CD4-positive, alpha-beta T cell treated with Interleukin-15 for 4 hours (primary cell): ENCODE results near the gene ZMIZ2.
A peak's percentile ranks its signal among the peaks of the same experiment; 100 is the strongest.
"Not testable (repeated sequence)": the region's sequence is repeated elsewhere in the genome, so short reads cannot be mapped to it uniquely, and the experiment has no call there.

ENCODE experiments used
- DNase-seq: peaks from one replicate; pipeline ENCODE4 v3.0.0-alpha.2; 2020; ENCODE audit warnings: low spot score

The ZMIZ2 gene

DNA sequence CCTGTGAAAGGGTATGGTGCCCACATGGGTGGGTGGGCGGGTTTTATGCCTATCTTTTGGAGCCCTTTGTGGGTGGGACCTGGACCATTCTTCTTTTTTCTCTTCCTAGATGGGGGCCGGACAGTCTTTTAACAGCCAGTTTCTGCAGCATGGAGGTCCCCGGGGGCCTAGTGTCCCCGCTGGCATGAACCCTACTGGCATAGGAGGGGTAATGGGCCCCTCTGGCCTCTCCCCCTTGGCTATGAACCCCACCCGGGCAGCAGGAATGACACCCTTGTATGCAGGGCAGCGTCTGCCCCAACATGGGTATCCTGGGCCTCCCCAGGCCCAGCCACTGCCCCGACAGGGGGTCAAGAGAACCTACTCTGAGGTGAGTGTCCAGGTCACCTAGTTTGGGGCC lies 9.1 kb downstream of the ZMIZ2 start:
- no peak for DNase-seq

DNA sequence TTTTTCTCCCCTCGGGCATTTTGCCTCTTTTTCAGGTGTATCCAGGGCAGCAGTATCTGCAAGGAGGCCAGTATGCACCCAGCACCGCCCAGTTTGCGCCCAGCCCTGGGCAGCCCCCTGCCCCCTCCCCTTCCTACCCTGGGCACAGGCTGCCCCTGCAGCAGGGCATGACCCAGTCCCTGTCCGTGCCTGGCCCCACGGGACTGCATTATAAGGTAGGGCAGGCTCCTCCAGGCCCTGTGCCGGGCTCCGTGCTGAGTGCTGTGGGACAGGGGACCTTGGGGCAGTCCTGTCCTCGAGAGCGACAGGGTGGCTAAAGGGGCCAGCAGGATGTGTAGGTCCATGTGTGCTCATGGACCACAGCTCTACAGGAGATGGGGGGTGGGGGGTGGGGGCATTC lies 10.6 kb downstream of the ZMIZ2 start:
- DNase-seq = no peak

DNA sequence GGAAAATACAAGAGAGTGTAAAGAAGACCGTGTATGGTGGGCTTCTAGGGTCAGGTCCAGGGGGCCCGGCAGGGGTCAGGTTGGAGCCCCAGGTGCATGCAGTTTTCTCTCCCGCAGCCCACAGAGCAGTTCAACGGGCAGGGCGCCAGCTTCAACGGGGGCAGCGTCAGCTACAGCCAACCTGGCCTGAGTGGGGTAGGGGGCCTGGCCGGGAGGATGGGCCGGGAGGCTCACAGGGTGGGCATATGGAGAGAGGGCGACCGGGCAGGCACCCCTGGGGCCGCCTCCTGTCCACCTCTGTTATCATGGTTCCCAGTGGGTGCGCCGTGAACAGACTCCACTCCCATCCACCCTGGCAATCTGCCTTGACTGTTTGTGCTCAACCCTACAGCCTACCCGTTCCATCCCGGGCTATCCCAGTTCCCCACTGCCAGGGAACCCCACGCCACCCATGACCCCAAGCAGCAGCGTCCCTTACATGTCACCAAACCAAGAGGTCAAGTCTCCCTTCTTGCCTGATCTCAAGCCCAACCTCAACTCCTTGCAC lies 11.5 kb downstream of the ZMIZ2 start:
- DNase-seq = no peak

DNA sequence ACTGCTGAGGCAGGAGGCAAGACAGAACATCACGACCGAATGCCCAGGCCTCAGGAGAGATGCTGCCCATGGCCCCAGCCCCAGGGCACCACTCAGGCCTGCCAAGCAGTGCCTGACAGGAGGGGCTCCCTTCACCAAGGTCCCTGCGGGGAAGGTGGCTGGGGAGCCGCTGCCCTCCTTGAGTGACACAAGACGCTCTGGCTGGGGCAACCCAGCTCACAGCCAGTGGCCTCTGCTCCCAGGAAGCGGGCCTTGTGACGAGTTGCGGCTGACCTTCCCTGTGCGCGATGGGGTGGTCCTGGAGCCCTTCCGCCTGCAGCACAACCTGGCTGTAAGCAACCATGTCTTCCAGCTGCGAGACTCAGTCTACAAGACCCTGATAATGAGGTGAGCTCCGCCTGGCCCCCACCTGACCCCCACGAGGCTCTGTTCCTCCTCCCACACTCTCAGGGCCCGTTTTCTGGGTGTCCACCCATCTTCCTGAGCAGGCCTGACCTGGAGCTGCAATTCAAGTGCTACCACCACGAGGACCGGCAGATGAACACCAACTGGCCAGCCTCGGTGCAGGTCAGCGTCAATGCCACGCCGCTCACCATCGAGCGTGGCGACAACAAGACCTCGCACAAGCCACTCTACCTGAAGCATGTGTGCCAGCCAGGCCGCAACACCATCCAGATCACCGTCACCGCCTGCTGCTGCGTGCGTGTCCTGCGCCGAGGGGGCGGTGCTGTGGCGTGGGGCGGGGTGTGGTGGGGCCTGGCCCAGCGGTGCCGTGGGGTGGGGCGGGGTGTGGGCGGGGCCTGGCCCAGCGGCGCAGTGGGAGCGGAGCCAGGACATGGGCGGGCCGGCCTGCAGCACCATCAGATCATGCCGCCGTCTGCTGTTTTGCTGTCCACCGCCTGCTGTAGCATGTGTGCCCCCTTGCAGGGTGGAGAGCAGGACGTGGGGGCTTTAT lies 12.8 kb downstream of the ZMIZ2 start:
- no peak for DNase-seq

DNA sequence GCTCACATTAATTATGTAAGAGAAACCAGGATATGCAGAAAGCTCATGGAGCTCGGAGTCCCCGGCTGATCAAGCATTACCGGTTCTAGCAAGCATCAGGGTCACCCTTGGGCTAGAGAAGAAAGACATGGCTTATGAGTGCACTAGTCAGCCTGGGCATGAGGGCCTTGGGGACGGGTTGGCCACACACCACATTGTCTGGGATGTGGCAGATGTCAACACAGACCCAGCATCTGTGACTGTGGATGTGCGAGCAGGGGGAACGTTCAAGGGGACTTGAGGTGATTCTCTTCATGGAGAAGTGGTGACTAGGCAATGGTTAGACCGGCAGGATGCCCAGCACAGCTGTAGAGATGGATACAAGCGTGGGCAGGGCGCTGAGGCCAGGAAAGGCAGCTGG lies 13.7 kb downstream of the ZMIZ2 start:
- no peak for DNase-seq

DNA sequence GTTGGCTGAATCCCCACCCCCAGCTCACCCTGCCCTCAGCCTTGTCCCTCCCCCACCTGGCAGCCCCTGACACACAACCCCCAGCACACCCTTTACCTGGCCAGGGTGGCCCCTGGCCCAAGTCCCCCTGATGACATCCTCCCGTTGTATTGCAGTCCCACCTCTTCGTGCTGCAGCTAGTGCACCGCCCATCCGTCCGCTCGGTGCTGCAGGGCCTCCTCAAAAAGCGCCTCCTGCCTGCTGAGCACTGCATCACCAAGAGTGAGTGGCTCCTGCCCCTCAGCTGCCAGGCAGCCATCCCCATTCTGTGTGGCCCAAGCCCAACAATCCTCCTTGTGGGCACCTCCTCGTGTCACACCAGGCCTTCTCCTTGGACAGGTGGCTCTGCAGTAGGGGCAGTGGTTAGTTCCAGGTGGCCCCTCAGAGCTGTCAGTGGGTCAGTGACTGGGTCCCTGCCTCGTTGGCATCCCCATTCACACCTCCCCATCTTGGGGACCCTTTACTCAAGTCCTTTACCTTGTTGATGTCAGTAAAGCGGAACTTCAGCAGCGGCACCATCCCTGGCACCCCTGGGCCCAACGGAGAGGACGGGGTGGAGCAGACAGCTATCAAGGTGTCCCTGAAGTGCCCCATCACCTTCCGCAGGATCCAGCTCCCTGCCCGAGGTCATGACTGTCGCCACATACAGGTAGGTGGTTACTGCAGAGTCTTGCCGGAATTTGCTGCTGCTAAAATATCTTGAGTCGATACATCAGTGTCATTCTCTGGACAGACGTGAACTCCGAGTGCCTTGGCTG lies 14.3 kb downstream of the ZMIZ2 start:
- DNase-seq = no peak

DNA sequence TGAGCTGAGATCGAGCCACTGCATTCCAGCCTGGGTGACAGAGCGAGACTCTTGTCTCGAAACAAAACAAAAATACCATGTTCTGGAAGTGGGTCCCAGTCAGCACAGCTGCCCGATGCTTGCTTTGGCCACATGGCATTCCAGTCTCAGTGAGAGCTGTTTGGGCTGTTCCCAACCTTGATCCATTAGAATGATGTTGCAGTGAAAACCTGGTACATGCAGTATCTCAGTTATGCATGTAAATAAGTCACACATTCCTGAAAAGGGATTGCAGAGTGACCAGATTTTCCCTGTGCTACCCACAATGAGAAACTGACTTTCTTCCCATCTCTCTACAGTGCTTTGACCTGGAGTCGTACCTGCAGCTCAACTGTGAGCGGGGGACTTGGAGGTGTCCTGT lies 15.4 kb downstream of the ZMIZ2 start:
- no peak for DNase-seq

DNA sequence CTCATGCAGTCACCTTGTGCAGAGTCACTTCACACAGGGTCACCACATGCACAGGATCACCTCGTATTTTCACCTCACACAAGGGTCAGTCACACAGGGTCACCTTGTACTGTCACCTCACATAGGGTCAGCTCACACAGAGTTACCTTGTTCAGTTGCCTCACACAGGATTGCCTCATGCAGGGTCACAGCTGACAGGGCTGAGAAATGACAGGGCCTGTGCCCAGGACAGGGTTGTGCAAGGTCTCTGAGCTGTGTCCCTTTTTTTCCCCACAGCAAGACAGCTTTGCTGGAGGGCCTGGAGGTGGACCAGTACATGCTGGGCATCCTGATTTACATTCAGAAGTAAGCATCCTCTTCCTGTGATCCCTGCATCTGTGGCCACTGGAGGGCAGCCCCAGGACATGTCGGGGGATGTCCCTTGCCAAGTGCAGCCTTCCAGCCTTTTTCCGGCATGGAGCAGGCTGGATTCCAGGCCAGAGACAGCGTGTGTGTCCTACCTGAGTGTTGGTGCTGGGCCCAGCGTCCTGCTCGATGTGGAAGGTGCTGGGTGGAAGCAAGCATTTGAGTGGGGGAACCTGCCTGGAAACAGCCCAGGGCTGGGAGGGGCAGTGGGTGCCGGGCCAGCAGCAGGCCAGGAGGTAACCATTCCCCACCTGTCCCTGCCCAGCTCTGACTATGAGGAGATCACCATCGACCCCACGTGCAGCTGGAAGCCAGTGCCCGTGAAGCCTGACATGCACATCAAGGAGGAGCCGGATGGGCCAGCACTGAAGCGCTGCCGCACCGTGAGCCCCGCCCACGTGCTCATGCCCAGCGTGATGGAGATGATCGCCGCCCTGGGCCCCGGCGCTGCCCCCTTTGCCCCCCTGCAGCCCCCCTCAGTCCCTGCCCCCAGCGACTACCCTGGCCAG lies 16.3 kb downstream of the ZMIZ2 start:
- no peak for DNase-seq

DNA sequence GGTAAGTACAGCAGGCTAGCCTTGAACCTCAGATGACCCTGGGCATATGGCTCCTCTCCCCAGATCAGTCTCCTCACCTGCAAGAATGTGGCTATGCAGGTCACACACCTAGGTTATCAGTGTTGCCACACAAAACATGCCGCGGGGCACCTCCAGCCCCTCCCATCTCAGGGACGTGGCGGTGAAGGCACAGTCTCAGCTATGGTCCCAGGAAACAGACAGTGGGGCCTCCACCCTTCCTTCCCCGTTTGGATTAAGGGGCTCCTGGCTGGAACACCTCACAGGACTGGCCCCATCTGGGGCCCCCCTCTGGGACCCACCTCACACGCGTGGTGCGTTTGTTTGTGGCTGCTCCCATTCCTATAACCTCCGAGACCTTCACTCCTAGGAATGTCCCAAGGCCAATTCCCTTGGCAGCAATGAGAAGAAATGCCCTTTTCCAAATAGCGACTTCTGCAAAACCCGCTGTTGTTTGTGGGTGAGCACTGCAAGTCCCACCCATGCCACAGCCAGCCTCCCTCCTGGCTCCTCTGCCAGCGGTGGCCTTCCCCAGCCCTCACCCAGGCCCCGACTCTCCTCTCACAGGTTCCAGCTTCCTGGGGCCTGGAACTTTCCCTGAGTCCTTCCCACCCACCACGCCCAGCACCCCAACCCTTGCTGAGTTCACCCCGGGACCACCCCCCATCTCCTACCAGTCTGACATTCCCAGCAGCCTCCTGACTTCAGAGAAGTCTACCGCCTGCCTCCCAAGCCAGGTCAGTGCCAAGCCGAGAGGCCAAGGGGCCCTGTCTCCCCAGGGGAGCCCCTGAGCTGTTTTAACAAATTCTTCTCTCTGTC lies 17.1 kb downstream of the ZMIZ2 start:
- DNase-seq = no peak

DNA sequence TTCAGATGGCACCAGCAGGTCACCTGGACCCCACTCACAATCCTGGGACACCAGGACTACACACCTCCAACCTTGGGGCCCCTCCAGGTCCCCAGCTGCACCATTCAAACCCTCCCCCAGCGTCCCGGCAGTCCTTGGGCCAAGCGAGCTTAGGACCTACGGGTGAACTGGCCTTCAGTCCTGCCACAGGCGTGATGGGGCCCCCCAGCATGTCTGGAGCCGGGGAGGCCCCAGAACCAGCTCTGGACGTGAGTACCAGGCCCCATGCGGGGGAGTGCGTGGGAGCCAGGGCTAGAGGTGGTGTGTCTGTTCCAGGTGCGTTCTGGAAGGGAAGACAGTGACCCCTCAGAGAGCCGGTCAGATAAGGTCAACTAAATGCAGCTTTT lies 17.8 kb downstream of the ZMIZ2 start:
- no peak for DNase-seq

DNA sequence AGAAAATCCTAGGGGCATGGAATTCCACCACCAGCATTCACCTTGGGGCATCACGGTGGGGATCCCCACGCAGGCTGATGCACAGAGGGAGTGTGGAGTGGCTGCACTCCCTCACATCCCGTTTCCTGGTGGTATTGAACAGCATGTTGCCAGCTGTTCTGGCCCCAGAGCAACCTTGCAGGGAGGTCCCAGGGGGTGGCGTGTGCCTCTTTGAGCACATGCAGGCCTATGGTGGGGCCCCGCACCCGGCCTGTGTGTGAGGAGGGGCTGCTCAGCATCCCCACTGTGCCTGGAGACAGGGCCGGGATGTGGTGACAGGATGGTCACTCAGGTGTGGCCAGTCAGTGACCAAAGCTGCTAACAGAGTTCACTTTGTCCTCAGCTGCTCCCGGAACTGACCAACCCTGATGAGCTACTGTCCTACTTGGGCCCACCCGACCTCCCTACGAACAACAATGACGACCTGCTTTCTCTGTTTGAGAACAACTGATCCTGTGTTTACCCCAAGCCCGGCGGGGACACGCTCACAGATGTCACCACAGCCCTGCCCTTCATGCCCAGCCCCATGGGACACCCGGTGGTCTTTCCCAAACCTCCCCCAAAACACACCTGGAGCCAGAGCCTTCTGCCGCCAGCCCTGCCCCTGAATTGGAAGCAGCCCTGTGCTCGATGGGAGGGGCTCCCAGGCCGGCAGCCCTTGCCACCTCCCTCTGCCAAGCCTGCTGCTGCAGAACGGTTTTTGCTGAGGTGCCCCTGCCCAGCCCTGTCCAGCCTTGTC lies 18.7 kb downstream of the ZMIZ2 start:
- DNase-seq = no peak

DNA sequence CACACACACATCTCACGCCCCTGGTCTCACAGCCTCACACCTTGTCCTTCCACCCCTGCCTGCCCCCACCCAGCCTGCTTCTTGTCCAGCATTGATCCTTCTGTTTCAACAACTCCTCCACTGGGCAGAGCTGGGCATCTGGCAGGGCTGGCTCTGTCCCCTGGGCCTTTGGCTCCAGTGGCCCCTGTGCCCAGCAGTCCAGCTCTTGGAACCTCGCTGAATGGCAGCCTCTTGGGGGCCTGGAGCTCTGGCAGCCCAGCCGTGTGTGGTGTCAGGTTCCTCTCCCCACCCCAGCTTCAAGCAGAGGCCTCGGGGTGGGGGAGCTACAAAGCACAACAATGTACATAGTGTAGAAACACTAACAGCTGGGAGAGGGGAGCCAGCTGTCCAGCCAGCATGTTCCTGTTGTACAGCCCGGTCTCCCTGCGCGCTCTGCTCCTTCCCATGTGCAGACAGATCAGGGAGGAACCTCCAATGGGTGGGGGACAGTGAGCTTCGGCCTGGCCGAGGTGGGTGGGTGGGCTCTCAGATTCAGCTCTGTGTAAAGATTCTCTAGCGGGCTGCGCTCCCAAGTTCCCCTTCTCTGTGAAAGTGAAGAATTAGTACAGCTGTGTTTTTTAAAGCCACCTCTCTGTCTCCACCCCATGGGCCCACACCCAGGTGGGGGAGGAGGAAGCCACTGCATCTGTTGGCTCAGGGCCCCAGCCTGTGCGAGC lies 19.4 kb downstream of the ZMIZ2 start:
- peak; percentile 58 for DNase-seq

DNA sequence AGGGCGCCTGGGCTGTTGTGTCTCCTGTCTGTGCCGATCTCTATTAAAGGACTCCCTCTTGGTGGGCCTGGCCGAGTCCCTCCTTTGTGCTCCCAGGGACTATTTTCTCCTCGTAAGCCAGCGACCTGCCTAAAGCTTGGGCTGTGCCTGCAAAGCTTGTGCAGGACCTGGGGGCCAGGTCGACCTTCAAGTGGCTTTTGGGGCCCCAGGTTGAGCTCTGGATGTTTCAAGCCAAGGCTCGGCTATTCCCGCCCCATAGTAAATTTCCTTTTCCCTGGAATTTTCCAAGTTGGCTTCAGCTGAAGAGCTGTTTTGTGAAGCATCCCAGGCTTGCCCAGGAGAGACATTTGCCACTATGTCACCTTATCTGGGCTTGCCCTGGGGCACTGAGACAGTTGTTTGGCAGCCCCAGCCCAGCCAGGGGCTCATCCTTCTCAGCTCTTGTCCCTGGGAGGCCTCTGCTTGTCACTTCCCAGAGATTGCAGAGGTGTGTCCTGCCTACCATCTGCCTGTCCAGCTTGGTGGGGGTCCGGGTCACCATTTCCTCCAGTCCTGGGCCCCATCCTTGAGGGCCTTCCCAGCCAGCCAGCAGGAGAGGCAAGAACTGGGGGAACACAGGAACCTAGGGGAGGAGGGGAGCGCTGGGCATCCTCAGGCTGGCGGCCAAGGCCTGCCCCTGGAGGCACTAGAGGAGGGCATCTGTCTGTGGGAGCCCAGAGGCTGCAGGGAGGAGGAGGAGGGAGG lies 20.2 kb downstream of the ZMIZ2 start:
- DNase-seq = no peak

DNA sequence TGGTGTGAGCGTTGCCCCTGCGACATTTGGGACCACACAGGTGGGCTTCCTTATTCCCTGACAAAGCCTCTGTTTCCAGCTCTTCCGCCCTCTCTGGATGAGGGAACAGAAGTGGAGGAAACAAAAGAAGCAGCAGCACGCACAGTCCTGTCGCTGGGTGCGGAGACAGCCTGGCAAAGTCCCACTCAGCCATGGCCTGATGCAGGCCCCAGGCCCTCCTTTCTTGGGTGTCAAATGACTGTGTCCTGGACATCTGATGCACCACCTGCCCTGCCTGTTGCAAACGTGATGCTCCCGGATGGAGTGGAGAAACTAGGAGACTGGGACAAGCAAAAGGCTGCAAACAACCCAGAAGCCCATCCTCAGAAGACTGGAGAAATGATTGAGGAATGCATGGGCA lies 20.7 kb downstream of the ZMIZ2 start:
- DNase-seq = no peak

DNA sequence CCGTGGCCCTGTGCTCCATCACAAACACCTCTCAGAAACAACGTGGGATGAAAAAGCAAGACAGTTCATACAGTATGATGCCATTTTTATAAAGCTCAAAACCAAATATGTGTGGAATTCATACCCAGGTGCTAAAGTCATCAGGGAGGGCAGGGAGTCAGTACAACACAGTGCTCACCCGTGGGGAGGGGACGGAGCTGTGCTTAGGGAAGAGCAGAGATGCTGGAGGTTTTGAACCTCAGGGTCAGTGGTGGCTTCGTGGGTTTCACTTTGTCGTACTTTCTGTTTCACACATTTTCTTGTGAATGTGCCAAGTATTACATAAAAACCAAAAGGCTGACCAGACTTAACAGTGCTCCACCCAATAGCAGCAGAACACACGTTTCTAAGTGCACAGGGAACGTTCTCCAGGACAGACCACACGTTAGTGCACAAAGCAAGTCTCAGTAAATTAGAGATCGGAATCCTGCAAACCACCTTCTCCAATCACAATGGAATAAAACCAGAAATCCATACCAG lies 21.2 kb downstream of the ZMIZ2 start:
- peak; percentile 30 for DNase-seq

DNA sequence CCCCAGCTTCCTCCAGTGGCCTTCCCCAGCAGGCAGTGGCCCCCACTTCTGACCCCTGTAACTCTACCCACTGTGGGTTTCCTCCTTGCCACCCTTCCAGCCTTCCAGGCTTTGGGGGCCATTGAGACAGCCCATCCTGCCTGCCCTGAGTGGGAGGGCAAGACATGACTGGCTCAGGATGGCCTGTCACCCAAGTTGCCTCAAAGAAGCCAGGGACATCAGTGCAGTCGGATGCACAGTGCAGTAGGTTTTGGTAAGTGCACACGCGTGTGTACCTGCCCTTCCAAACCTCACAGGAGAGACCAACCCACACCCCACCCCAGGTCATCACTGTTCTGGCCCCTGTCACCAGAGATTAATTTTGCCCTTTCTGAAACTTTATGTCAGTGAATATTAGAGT lies 22.7 kb downstream of the ZMIZ2 start:
- DNase-seq = no peak

DNA sequence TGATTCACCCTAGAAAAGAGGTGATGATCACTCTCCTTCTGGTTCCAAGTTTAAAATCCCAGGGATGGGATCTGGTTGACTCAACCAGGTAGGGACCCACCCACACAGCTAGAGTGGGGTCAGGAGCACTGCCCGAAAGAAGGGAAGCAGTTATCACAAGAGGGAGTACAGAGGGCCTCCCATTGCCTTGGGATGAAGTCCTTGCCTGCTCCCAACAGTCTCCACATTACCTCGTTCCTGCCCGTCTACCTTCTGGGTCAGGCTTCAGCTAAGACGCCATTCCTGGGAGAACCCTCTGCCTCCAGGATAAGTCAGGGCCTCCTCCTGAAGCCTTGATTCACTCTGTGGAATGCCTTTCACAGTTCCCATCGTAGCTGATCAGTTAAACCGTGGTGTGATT lies 23.8 kb downstream of the ZMIZ2 start:
- no peak for DNase-seq

DNA sequence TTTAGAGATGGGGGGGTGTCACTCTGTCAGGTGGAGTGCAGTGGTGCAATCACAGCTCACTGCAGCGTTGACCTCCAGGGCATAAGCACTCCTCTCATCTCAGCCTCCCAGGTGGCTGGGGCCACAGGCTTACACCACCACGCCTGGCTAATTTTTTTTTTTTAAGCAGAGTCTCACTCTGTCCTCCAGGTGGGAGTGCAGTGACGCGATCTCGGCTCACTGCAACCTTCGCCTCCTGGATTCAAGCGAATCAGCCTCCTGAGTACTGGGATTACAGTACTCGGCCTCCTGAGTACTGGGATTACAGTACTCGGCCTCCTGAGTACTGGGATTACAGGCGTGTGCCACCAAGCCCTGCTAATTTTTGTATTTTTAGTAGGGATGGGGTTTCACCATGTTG lies 24.2 kb downstream of the ZMIZ2 start:
- DNase-seq = no peak

DNA sequence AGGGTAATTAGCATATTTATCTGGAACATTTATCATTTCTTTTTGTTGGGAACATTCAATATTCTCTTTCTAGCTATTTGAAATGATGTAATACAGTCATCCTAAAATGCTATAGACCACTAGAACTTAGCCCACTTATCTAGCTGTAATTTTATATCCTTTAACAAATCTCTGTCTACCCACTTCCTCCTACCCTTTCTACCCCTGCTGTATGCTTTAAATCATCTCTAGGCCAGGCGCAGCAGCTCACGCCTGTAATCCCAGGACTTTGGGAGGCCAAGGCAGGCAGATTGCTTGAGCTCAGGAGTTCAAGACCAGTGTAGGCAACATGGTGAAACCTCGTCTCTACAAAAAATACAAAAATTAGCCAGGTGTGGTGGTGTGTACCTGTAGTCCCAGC lies 25.8 kb downstream of the ZMIZ2 start:
- DNase-seq = not testable (repeated sequence)
